Measurements from ENCODE around the gene TECPR1. TPM values are rescaled to one million over a fixed set of nuclear protein-coding genes. Genes with fewer than 3 reads are reported as not detected.

Gene TECPR1
- total and polyA plus RNA-seq, 2 donors (not counting 1 experiment from before 2014, with no cell fraction given), result 20.9 to 52.2 TPM

DNA sequence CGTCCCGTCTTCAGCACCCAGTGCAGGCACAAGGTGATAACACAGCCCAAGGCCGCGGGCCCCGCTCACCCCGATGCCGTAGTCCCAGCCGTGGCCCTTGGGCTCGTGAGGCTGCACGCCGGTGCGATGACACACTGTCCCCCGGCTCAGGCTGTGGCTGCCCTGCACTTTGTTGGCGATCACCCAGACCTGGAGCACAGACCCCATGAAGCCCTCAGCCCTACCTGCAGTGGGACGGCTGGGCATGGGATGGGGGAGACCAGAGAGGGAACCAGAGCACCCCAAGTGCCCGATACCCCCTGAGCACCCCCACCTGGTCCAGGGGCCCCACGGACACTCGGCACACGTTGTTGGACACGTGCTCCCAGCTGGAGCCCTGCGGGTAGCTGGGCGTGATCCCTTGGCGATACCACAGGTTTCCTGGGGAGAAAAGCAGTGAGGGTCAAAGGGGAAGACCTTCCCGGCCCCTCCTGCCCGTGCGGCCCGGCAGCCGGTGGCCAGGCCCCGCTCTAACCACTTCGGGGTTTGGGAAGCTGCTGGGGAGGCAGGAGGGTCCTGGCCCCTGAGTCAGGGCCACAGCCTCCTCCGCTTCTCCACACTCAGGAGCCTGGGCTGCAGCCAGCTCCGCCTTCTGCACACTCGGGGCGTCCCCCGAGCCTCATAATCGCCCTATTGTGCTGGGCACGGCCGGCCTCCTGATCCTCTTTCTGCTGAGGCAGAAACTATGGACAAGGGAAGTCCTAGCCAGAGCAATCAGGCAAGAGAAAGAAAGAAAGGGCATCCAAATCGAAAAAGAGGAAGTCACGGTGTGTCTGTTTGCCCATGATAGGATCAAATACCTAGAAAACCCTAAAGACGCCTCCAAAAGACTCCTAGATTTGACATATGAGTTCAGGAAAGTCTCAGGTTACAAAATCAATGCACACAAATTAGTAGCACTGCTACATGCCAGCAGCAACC lies 34.1 kb downstream of the TECPR1 start:
- intact Hi-C loops (cut with micrococcal nuclease), result loop anchor here (1.0 kb wide), 1 partner anchor 16 kb away; no protein-coding TSS in a partner anchor
- H3K4me3 ChIP-seq (ENCODE audit: control extremely low read depth in 1 of 5, extremely low read depth in 1 of 5, insufficient read depth in 1 of 5, low read depth in 2 of 5, low read length in 4 of 5), result no peak overlapping the region
- H3K4me1 ChIP-seq (ENCODE audit: control insufficient read depth in 2 of 2, insufficient read depth in 2 of 2, low read length in 2 of 2), result peaks cover 21 to 26% of the 10 kb centered on the region in 2 donors
- H3K27me3 ChIP-seq (replicated peaks in 1 of 4; ENCODE audit: control extremely low read depth in 1 of 4, control insufficient read depth in 3 of 4, insufficient read depth in 4 of 4, low read length in 3 of 4), result peaks cover 0 to 13% (median 2%) of the 10 kb centered on the region in 4 experiments
- ChIA-PET POLR2A (no interaction called here), CTCF (no interaction called here)
- H3K4me1 Mint-ChIP-seq, result peaks cover 24% of the 10 kb centered on the region
- no peaks in the 10 kb centered on the region for H3K79me2 ChIP-seq (ENCODE audit: control insufficient read depth, insufficient read depth, low read length)
- H3K9me3 ChIP-seq (ENCODE audit: control extremely low read depth in 1 of 3, control insufficient read depth in 2 of 3, insufficient read depth in 1 of 3, low read length in 2 of 3), result no peaks in the 10 kb centered on the region
- no peak overlapping the region for H3K27ac Mint-ChIP-seq
- DNase-seq, result peak; percentile 52
- peak overlapping the region; percentile 20 for H3K4me3 Mint-ChIP-seq
- peak; percentile 62 for ATAC-seq (ENCODE audit: low read depth)
- H3K9me3 Mint-ChIP-seq (ENCODE audit: insufficient read depth), result no peaks in the 10 kb centered on the region
- H3K27ac ChIP-seq (ENCODE audit: low read length in 2 of 2), result no peak overlapping the region
- WGBS (ENCODE audit: insufficient coverage), result 68% methylated on average over 41 of the region's 41 CpGs
- H4K20me1 ChIP-seq (ENCODE audit: control insufficient read depth, insufficient read depth, low read length, poor library complexity, severe bottlenecking), result peaks cover 48% of the 10 kb centered on the region
- no peak overlapping the region for H3K9ac ChIP-seq (ENCODE audit: low read length)
- no peak overlapping the region for H2AFZ ChIP-seq (ENCODE audit: insufficient read depth, low read depth, low read length, poor library complexity, severe bottlenecking)
- peak overlapping the region; percentile 59 for H3K4me2 ChIP-seq (replicated peaks; ENCODE audit: low read depth, low read length, poor library complexity, severe bottlenecking)
- peaks cover 0 to 33% of the 10 kb centered on the region in 2 experiments for H3K36me3 ChIP-seq (replicated peaks in 1 of 2; ENCODE audit: control extremely low read depth in 1 of 2, control insufficient read depth in 1 of 2, extremely low read depth in 1 of 2, insufficient read depth in 2 of 2, low read length in 1 of 2)
- peaks cover 5% of the 10 kb centered on the region for H3K27me3 Mint-ChIP-seq
- TF ChIP-seq, protein P1, sequence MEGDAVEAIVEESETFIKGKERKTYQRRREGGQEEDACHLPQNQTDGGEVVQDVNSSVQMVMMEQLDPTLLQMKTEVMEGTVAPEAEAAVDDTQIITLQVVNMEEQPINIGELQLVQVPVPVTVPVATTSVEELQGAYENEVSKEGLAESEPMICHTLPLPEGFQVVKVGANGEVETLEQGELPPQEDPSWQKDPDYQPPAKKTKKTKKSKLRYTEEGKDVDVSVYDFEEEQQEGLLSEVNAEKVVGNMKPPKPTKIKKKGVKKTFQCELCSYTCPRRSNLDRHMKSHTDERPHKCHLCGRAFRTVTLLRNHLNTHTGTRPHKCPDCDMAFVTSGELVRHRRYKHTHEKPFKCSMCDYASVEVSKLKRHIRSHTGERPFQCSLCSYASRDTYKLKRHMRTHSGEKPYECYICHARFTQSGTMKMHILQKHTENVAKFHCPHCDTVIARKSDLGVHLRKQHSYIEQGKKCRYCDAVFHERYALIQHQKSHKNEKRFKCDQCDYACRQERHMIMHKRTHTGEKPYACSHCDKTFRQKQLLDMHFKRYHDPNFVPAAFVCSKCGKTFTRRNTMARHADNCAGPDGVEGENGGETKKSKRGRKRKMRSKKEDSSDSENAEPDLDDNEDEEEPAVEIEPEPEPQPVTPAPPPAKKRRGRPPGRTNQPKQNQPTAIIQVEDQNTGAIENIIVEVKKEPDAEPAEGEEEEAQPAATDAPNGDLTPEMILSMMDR (IDR thresholded peaks at IDR 0.05), result no peak

DNA sequence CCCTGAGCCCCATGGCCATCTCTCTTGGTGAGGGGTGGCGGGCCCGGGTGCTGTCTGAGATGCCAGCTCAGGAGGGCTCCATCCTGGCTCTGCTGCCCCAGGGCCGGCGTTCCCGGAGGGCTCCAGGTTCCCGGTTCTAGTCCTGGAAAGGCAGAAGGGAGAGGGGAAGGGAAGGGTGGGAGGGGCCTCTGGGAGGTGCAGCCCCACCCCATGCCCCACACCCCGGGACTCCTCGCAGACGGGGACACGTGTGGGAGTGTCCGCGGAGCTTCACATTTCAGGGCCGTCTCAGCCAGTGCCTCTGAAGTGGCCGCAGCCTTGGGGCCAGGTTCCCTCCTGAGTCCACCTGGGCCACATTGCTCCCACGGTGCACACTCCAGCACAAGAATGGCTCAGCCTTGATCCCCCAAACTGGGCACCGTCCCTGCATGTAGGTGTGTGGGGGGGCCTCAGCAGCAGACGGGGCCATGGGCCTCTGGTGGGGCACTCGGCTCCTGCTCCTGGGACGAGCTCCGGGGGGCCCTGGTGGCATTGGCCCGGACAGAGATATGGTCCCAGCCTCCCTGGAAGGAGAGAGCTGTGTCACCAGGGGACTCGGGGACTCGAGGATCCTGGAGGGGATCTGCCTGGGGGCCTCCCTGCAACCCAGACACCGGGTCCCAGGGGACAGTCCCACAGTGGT lies 35.0 kb downstream of the TECPR1 start:
- Histone ChIP-seq H3K4me2 (replicated peaks; ENCODE audit: low read depth, low read length, poor library complexity, severe bottlenecking) (no peak overlapping the region), H3K4me1 (ENCODE audit: control insufficient read depth in 2 of 2, insufficient read depth in 2 of 2, low read length in 2 of 2) (peaks cover 21 to 27% of the 10 kb centered on the region in 2 donors), H3K36me3 (replicated peaks in 1 of 2; ENCODE audit: control extremely low read depth in 1 of 2, control insufficient read depth in 1 of 2, extremely low read depth in 1 of 2, insufficient read depth in 2 of 2, low read length in 1 of 2) (peaks cover 0 to 25% of the 10 kb centered on the region in 2 experiments), H3K4me3 (ENCODE audit: control extremely low read depth in 1 of 5, extremely low read depth in 1 of 5, insufficient read depth in 1 of 5, low read depth in 2 of 5, low read length in 4 of 5) (no peak overlapping the region), H3K9me3 (ENCODE audit: control extremely low read depth in 1 of 3, control insufficient read depth in 2 of 3, insufficient read depth in 1 of 3, low read length in 2 of 3) (peaks cover 0 to 2% (median 0%) of the 10 kb centered on the region in 3 donors), H3K27ac (ENCODE audit: low read length in 2 of 2) (no peak overlapping the region), H4K20me1 (ENCODE audit: control insufficient read depth, insufficient read depth, low read length, poor library complexity, severe bottlenecking) (peaks cover 43% of the 10 kb centered on the region), H2AFZ (ENCODE audit: insufficient read depth, low read depth, low read length, poor library complexity, severe bottlenecking) (no peak overlapping the region), H3K9ac (ENCODE audit: low read length) (no peak overlapping the region), H3K27me3 (replicated peaks in 1 of 4; ENCODE audit: control extremely low read depth in 1 of 4, control insufficient read depth in 3 of 4, insufficient read depth in 4 of 4, low read length in 3 of 4) (peaks cover 0 to 19% (median 5%) of the 10 kb centered on the region in 4 experiments), H3K79me2 (ENCODE audit: control insufficient read depth, insufficient read depth, low read length) (no peaks in the 10 kb centered on the region)
- no peak for ATAC-seq (ENCODE audit: low read depth)
- over 99% methylated on average over 22 of the region's 24 CpGs for WGBS (ENCODE audit: insufficient coverage)
- ChIA-PET CTCF (interaction anchor here (1.0 kb wide), 1 partner anchor 85 kb away, joined by 4 read pairs; no protein-coding TSS in a partner anchor), POLR2A (no interaction called here)
- no peak for DNase-seq
- no peak overlapping the region for H3K27ac Mint-ChIP-seq
- no peak for TF ChIP-seq EZH2 (IDR thresholded peaks at IDR 0.05; ENCODE audit: borderline replicate concordance, insufficient read depth, low read depth, low read length, poor library complexity, severe bottlenecking)
- TF ChIP-seq, protein P1 (IDR thresholded peaks at IDR 0.05), result no peak
- H3K4me1 Mint-ChIP-seq, result peaks cover 26% of the 10 kb centered on the region
- intact Hi-C loops (cut with micrococcal nuclease), result no loop called here
- H3K9me3 Mint-ChIP-seq (ENCODE audit: insufficient read depth), result no peaks in the 10 kb centered on the region
- H3K27me3 Mint-ChIP-seq, result peaks cover 5% of the 10 kb centered on the region
- H3K4me3 Mint-ChIP-seq, result no peak overlapping the region

Measured in B cell (primary cell).